GM12878 (cell line): ENCODE results near the gene ATP6V1G2. TPM values are rescaled to one million over a fixed set of nuclear protein-coding genes. Genes with fewer than 3 reads are reported as not detected.

Source experiments
- ASH2L ChIP-seq: fragments of 300-600, 200-600 bp; sonication (generic); IDR thresholded peaks from 2 replicates; pipeline ENCODE4 v1.6.1; 2017; ENCODE audit warnings: low read depth, mild to moderate bottlenecking, borderline replicate concordance
- BHLHE40 ChIP-seq, 2 experiments: fragments of 450-650 bp in 1 of 2; IDR thresholded peaks; 2 replicates each; pipeline ENCODE4 v1.6.1; 2011 to 2017; ENCODE audit warnings: low read depth in 2 of 2, borderline replicate concordance in 1 of 2, improper control_type of control experiment in 1 of 2, low read length in 1 of 2, mild to moderate bottlenecking in 1 of 2
- BRCA1 ChIP-seq: IDR thresholded peaks from 2 replicates; pipeline ENCODE4 v1.6.1; 2011; ENCODE audit warnings: low read depth, low read length, improper control_type of control experiment
- CUX1 ChIP-seq: IDR thresholded peaks from 2 replicates; pipeline ENCODE4 v1.6.1; 2012; ENCODE audit warnings: improper control_type of control experiment, low read depth, low read length; ENCODE audit not compliant: insufficient replicate concordance
- ESRRA ChIP-seq: IDR thresholded peaks from 2 replicates; pipeline ENCODE4 v1.6.1; 2012; ENCODE audit warnings: mild to moderate bottlenecking, low read length, improper control_type of control experiment
- FOXK2 ChIP-seq: fragments of 450-650 bp; IDR thresholded peaks from 2 replicates; pipeline ENCODE4 v1.6.1; 2017; ENCODE audit warnings: mild to moderate bottlenecking, moderate library complexity
- MYB ChIP-seq: fragments of 150-350 bp; IDR thresholded peaks from 2 replicates; pipeline ENCODE4 v1.6.1; 2014; ENCODE audit warnings: mild to moderate bottlenecking, low read depth, low read length, borderline replicate concordance
- NR2C1 ChIP-seq: fragments of 450-650 bp; IDR thresholded peaks from 2 replicates; pipeline ENCODE4 v1.6.1; 2017; ENCODE audit warnings: antibody characterized with exemption, mild to moderate bottlenecking, moderate library complexity
- NR2F1 ChIP-seq: fragments of 450-650 bp; conservative IDR thresholded peaks from 2 replicates; pipeline ENCODE4 v1.6.1; 2017; ENCODE audit warnings: mild to moderate bottlenecking
- PAX8 ChIP-seq: fragments of 450-650 bp; IDR thresholded peaks from 2 replicates; pipeline ENCODE4 v1.6.1; 2017; ENCODE audit warnings: mild to moderate bottlenecking, moderate library complexity
- RELA ChIP-seq: fragments of 450-650 bp; IDR thresholded peaks from 2 replicates; pipeline ENCODE4 v1.8.0; 2014; ENCODE audit warnings: borderline replicate concordance; ENCODE audit not compliant: partially characterized antibody
- RELB ChIP-seq: fragments of 450-650 bp; IDR thresholded peaks from 2 replicates; pipeline ENCODE4 v1.6.1; 2017; ENCODE audit warnings: low read depth, mild to moderate bottlenecking, moderate library complexity
- SREBF1 ChIP-seq: IDR thresholded peaks from 2 replicates; pipeline ENCODE4 v1.6.1; 2012; ENCODE audit warnings: mild to moderate bottlenecking, low read length
- TCF7 ChIP-seq: IDR thresholded peaks from 2 replicates; pipeline ENCODE4 v1.6.1; 2014; ENCODE audit warnings: antibody characterized with exemption, borderline replicate concordance
- ZSCAN29 ChIP-seq: fragments of 450-650 bp; IDR thresholded peaks from 2 replicates; pipeline ENCODE4 v1.6.1; 2017; ENCODE audit warnings: mild to moderate bottlenecking, moderate library complexity
- polyA plus RNA-seq, 11 experiments: library from polyadenylated mRNA; depleted of rRNA in 4 of 11; unstranded in 6 of 11; stranded (reverse) in 5 of 11; fragments of >200 nt; fragmentation: Nextera tagmentation in 4 of 11; fragmentation: Illumina TruSeq in 1 of 11; extraction: Ambion mirVana in 4 of 11; extraction: Trizol in 1 of 11; gene quantifications; 1 replicate in 1 of 11; 2 replicates in 10 of 11; pipeline versions ENCODE4 v1.2.1 to v1.2.3, GENCODE V29; 2011 to 2016; ENCODE audit warnings: inconsistent platforms in 2 of 11, missing spikeins in 2 of 11, low read depth in 1 of 11
- total RNA-seq, 4 experiments: library from RNA; depleted of rRNA in 3 of 4; stranded (reverse); fragments of >200 nt in 3 of 4; fragmentation: Illumina TruSeq in 1 of 4; extraction: Trizol in 1 of 4; gene quantifications; 2 replicates each; pipeline versions ENCODE4 v1.2.1 to v1.2.3, GENCODE V29; 2013 to 2021
- TF ChIP-seq, protein P1 (sequence below), 3 experiments: IDR thresholded peaks in 2 of 3; conservative IDR thresholded peaks in 1 of 3; 2 replicates each; pipeline ENCODE4 v1.5.1; 2011; ENCODE audit warnings: low read depth in 3 of 3, low read length in 3 of 3, mild to moderate bottlenecking in 3 of 3, control low read depth in 2 of 3, moderate library complexity in 2 of 3, inconsistent platforms in 1 of 3, mixed read lengths in 1 of 3; ENCODE audit not compliant: control insufficient read depth in 2 of 3, insufficient read depth in 1 of 3; ENCODE audit errors: extremely low read depth in 1 of 3
- TF ChIP-seq, protein P2 (sequence below): IDR thresholded peaks from 2 replicates; pipeline ENCODE4 v1.6.1; 2011; ENCODE audit warnings: mild to moderate bottlenecking, low read depth, low read length, moderate library complexity; ENCODE audit not compliant: insufficient replicate concordance
- TF ChIP-seq, protein P3 (sequence below): IDR thresholded peaks from 2 replicates; pipeline ENCODE4 v1.6.1; 2012; ENCODE audit warnings: low read depth, low read length, improper control_type of control experiment

Gene ATP6V1G2
- total and polyA plus RNA-seq, 10 of the 15 experiments (the other 5 are each of a cell fraction or from before 2014, with no cell fraction given) = 0.45 to 8.9 (median 2.8) TPM

DNA sequence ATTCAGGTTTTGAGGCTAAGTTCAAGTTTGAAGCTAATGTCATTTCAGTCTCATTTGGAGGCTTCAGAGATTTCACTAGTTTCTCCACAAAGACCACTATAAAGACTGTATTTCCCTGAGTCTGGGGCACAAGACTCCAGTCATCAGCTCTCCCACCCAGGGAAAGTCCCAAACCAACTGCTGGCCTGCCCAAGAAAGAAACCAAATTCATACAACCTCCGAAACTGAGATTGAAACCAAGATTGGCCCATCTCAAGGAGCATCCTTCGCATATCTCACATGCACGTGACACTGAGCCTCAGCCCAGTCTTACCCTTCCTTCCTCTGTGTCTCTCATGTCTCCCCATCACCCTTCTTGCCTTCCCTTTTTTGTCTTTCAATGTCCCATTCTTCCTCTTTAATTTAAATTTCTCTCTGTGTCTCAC lies 22.1 kb upstream of the ATP6V1G2 start (continued):
- TF ChIP-seq, protein P1, sequence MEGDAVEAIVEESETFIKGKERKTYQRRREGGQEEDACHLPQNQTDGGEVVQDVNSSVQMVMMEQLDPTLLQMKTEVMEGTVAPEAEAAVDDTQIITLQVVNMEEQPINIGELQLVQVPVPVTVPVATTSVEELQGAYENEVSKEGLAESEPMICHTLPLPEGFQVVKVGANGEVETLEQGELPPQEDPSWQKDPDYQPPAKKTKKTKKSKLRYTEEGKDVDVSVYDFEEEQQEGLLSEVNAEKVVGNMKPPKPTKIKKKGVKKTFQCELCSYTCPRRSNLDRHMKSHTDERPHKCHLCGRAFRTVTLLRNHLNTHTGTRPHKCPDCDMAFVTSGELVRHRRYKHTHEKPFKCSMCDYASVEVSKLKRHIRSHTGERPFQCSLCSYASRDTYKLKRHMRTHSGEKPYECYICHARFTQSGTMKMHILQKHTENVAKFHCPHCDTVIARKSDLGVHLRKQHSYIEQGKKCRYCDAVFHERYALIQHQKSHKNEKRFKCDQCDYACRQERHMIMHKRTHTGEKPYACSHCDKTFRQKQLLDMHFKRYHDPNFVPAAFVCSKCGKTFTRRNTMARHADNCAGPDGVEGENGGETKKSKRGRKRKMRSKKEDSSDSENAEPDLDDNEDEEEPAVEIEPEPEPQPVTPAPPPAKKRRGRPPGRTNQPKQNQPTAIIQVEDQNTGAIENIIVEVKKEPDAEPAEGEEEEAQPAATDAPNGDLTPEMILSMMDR (IDR thresholded peaks at IDR 0.05 in 2 of 3, conservative IDR thresholded peaks at IDR 0.05 in 1 of 3; ENCODE audit: control insufficient read depth in 2 of 3, extremely low read depth in 1 of 3, insufficient read depth in 1 of 3, low read depth in 3 of 3, low read length in 3 of 3) = no peak
- TF ChIP-seq PAX8 (no peak), BHLHE40 (IDR thresholded peaks at IDR 0.05; ENCODE audit: borderline replicate concordance in 1 of 2, low read depth in 2 of 2, low read length in 1 of 2) (peak; percentile 99 to 100), MYB (peak; percentile 82; the same call in 1 of the 2 replicates), ASH2L (no peak), RELB (peak; percentile 92), RELA (peak; percentile 68), SREBF1 (no peak), FOXK2 (no peak), NR2C1 (no peak), ZSCAN29 (no peak), NR2F1 (peak; percentile 81), CUX1 (no peak), BRCA1 (no peak), TCF7 (peak; percentile 66; the same call in 1 of the 2 replicates), ESRRA (no peak)
- TF ChIP-seq, protein P2, sequence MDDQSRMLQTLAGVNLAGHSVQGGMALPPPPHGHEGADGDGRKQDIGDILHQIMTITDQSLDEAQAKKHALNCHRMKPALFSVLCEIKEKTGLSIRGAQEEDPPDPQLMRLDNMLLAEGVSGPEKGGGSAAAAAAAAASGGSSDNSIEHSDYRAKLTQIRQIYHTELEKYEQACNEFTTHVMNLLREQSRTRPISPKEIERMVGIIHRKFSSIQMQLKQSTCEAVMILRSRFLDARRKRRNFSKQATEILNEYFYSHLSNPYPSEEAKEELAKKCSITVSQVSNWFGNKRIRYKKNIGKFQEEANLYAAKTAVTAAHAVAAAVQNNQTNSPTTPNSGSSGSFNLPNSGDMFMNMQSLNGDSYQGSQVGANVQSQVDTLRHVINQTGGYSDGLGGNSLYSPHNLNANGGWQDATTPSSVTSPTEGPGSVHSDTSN = no peak
- TF ChIP-seq, protein P3, sequence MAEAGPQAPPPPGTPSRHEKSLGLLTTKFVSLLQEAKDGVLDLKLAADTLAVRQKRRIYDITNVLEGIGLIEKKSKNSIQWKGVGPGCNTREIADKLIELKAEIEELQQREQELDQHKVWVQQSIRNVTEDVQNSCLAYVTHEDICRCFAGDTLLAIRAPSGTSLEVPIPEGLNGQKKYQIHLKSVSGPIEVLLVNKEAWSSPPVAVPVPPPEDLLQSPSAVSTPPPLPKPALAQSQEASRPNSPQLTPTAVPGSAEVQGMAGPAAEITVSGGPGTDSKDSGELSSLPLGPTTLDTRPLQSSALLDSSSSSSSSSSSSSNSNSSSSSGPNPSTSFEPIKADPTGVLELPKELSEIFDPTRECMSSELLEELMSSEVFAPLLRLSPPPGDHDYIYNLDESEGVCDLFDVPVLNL = no peak
